Stimulated activated CD4-positive, alpha-beta T cell treated with anti-CD3 and anti-CD28 coated beads, TNF-alpha, amount 100 ng/mL, for 48 hours (primary cell): ENCODE measurements around the gene ASCL1.
A peak's percentile ranks its signal among the peaks of the same experiment; 100 is the strongest.

Source experiments
- DNase-seq, 3 donors: peaks; one replicate each; pipeline ENCODE4 v3.0.0-alpha.2; 2020; ENCODE audit warnings: low read depth in 3 of 3

ASCL1 gene

DNA sequence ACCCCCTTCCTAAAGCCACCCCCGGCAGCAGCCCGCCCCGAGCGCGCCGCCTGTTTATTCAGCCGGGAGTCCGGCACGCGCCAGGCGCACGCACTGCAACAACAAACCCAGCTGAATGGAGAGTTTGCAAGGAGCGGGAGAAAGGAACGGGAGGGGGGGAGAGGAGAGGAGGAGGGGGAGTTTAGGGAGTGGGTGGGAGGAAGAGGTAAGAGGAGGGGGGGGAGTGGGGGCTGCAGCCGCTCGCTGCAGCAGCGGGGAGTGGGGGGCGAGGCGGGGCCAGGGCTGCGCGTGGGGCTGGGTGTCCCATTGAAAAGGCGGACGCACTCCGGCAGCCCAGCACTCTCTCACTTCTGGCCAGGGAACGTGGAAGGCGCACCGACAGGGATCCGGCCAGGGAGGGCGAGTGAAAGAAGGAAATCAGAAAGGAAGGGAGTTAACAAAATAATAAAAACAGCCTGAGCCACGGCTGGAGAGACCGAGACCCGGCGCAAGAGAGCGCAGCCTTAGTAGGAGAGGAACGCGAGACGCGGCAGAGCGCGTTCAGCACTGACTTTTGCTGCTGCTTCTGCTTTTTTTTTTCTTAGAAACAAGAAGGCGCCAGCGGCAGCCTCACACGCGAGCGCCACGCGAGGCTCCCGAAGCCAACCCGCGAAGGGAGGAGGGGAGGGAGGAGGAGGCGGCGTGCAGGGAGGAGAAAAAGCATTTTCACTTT, at the start of gene ASCL1:
ASCL1 (plus strand) TSS at position 336 of the 712 bp plus-strand sequence. CDS start 571 bp downstream, outside the sequence.
- DNase-seq, result no peak

DNA sequence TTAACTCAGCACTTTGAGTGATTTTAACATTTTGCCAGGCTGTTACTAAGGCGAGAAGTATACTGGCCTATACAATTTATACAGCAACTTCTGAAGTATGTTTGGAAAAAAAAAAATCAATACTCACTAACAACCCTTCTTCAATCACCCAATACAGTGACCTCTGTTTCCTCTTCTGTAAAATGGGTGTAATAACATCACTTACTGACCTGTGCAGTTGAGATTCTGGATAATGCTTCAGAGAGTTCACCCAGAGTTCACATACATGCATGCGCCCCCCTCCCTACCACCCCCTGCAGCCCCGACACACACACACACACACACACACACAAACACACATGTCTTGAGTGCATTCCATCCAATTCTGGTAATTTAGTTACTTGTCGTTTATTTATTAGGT, 49.6 kb upstream of the ASCL1 start:
- no peak for DNase-seq

DNA sequence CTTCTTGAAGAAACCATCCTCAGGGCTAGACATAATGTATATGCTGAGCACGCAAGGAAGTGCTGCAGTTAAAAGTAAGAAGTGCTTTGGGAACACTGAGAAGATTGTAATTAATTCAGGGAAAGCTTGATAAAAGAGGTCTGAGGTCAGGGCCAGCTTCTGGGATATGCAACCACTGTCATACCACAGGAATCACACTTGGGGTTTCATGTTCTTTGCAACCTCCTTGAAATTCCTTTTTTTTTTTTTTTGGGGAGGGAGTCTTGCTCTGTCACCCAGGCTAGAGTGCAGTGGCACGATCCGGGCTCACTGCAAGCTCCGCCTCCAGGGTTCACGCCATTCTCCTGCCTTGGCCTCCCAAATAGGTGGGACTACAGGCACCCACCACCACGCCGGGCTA, 47.3 kb upstream of the ASCL1 start:
- DNase-seq, result no peak

DNA sequence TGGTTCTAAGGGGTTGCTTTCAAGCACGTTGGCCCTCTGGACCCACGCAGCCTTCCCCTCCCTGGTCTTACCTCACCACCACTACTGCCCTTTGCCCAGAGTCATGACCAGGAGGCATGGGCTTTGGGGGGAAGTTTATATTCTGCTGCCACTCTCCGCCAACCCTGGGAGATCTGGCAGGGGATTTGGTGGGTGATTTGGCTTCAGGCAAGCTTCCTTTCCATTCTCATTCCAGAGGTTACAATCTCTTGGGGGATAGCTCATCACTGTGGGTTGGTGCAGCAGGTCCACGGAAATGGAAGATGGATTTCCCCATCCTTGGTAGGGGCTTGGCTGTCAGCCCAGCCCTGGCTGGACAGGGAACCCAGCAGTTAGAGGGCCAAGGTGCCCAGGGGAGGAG, 46.7 kb upstream of the ASCL1 start:
- no peak for DNase-seq

DNA sequence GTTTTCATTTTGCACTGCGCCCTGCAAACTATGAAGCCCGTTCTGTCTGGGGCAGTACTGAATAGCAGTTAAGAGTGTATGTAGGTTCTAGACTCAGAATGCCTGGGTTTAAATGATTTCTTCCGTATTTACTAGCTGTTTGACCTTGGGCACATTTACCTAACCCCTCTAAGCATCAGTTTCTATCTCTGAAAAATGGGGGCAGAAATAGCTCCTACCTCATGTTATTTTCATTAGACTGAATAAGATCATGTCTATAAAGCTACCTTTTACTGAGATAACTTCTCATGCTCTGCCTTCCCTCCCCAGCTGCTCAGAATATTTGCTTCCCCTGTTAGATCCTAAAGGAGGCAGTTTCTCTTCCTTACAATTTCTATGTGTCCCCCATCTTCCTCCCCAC, 46.2 kb upstream of the ASCL1 start:
- DNase-seq, result no peak

DNA sequence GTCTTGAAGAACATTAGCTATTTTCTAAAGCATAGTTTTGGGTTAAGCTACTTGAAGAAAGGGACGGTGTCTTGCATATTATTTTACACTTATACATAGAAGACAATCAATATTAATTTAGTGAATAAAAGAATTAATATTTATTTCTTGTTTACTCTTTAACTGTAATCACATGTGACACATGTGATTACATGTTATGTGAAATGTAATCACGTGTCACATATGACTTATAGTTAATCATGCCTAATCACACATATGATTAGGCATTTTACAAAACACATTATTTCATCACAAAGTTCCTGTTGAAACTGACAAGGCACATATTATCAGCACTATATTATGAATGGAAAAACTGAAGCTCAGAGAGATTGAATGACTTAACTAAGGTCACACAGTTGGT, 45.2 kb upstream of the ASCL1 start:
- no peak for DNase-seq

DNA sequence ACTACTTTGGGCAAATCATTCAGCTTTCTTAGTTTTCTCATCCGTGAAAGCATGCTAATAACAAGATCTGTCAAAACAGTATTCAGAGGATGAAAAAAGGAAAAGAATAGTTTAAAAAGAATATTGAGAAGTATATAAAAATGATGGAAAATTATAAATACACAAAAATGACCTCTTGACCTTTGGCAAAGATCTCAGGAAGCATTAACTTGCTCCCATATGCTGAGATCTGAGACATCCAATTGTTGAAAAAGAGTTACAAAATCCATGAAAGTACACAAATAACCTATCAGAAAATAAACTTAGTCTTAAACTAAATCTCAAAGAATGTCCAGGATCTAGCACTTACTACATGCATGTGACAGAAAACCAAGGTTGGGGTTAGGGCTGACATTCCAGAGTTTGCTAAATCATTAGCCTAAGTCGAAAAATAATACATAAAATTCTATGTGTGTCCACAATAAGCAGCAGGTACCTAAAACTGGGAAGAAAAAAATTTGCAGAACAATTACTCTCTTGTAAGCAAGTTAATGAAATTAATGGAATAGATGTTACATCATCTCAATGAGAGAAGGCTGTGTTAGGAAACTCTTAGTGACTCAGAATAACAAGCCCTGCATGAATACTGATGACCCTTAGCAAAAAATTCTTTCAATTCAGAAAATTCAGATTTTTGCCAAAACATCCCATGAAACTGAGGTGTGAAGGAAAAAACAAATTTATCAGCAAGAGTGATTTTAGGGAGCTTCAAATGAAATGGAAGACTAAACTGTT, 43.8 kb upstream of the ASCL1 start:
- DNase-seq, result no peak

DNA sequence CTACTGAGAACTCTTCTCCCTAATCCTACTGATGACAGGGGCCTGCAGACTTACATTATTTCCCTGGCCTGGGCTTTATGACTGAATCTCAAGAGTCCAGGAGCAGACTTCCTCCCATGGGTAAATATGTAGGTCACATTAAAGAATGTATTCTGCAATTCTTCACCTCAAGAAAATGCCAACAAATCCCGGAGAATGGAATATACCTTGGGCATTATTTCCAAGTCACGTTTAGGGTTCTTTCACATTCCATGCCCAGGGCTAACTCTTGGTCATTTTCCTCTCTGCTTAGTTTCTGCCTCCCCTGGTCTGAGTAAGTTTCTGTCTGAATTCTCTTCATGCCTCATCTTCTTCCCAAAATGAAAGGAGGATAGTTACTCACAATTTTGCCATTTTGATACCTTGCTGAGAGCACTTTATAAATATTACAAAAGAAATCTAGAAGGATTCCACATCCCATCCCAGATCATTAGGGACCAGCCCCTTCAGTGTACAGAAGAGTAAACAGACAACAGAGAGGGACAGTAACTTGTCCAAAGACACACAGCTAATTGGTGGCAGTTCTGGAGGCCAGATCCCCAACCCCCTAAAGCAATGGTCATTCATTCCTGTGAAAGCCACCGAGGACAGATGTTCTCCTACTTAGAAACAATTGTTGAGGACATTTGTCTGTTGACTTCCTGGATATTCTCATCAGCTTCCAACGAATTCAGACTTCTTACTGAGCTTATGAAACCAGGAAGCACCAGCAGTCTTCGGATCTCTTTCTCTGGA, 41.0 kb upstream of the ASCL1 start:
- DNase-seq, result no peak

DNA sequence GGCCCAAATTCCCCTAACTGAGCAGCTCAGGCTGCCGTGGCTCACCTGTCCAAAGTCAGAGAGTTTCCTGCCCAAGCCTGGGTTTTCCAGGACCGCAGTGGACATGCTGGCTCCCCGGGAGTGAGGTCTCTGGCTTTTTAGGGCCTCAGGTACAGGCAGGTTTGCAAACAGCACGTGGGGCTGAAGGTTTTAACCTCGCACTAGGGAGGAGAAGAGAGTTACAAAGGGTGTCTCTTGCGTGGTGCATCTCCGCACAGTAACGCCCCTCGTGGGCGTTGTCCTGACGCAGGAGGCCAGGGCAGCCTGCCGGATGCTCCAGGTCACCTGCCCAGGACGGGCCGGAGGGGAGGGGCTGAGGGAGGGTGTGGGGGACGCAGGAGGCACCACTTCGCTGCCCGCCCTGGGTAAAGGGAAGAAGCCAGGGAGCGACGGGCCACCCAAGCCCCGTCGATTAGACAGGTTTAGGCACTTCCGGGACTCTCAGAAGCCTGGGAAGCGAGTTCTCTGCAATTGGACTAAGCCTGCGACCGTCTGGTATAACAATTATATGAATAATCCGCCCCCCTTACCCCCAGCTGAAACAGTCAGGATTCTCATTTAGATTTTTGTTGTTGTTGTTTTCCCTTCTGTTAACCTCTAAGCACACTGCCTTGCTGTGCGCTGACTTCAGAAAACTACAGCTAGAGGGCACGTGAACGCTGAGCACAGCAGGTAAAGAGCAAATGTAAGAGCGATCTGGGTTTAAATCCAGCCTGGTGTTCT, 40.3 kb upstream of the ASCL1 start, which contains the start of gene PAH:
PAH (minus strand) TSS at position 219 of the 762 bp plus-strand sequence; CDS start at position 105, 114 bp downstream.
- DNase-seq, result peak in 1 of 3 donors; percentile 2

DNA sequence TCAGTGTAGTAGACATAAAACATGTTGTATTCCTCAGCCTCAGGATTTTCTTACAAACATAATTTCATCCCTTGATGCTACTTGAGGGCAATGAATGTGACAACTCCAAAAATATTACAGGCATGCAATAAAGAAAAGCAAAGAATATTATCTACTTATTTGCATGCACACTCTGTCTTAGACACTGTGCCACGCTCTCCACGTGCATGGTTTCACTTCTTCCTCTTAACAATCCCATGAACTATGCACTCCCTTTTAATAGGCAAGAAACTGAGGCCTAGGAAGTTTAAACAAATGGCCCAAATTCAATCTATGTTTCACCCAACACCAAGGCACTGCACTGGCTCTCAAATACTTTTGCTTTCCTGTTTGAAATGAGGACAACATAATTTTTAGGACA, 38.6 kb upstream of the ASCL1 start:
- no peak for DNase-seq

DNA sequence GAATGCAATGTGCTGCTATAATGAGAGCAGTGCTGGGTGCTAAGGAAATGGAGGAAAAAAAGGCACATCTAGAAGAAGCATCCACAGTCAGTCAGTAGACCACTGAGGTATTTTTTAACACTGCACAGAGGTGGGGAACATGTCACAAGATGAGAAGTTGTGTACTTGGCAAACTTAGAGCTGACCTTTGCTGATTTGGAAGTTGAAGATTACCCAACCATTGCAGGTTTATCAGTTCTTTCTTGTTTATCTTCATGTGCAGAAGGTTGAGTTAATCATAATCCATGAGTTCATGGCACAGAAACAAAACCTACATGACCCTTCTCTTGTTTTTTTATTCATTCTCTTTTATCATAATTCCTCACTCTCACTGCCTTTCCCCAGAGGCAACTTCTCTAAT, 37.2 kb upstream of the ASCL1 start:
- DNase-seq, result no peak

DNA sequence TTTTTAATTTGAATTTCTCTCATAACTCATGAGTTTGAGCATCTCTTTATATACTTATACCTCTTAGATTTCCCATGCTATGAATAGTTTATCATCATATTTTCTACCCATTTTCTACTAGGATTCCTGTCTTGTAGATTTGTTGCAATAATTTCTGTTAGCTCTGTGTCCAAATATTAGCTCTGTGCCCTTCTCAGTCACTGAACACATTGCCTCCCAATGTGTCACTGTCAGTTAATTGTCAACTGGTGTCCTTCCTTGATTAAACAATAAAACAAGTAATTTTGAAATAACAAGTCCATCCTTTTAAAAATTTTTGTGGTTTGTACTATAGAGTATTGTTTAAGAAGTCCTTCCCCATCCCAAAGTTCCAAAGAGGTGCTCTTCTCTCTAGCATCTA, 36.2 kb upstream of the ASCL1 start:
- DNase-seq, result no peak

DNA sequence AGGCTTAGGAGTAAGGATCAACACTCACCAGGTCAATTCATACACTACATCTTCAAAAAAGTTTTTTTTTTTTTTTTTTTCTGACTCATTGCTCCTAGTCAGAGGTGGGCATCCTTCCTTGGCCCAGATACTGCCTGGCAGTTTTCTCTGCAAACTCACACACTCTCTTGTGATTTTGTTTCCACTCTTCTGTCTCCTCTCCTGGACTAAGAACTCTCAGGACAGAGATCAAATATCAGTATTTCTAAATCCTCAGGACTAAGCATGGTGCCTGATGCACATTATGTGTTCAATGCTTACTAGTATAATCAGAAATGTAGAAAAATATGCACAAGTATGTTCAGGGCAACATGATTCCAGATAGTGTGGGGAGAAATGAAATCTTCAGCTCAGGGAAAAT, 30.3 kb upstream of the ASCL1 start:
- DNase-seq, result no peak

DNA sequence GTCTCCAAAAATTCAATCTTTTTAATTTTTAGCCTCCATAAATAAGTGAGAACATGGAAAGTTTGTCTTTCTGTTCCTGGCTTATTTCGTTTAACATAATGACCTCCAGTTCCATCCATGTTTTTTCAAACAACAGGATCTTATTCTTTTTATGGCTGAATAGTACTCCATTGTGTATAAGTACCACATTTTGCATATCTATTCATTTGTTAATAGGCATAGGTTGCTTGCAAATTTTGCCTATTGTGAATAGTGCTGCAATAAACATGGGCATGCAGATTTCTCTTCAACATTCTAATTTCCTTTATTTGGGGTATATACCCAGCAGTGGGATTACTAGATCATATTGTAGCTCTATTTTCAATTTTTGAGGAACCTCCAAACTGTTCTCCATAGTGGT, 24.3 kb upstream of the ASCL1 start:
- DNase-seq, result no peak

DNA sequence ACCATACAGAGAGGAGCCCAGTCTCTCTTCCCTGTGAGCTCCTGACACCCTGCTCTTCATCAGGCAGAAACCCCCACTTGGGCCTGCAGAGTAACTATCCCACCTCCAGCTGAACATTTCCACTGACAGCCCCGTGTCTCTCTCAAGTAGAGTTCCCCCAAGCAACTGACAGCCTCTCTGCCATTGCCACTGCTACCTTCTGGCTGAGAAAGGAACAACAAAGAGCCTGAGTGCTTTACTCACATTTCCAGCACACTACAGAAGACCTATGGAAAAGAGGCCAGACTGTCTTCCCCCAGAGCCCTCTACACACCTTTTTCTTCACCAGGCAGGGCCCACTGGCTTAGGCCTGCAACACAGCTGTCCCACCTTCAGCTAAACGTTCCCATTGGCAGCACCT, 18.4 kb upstream of the ASCL1 start:
- no peak for DNase-seq

DNA sequence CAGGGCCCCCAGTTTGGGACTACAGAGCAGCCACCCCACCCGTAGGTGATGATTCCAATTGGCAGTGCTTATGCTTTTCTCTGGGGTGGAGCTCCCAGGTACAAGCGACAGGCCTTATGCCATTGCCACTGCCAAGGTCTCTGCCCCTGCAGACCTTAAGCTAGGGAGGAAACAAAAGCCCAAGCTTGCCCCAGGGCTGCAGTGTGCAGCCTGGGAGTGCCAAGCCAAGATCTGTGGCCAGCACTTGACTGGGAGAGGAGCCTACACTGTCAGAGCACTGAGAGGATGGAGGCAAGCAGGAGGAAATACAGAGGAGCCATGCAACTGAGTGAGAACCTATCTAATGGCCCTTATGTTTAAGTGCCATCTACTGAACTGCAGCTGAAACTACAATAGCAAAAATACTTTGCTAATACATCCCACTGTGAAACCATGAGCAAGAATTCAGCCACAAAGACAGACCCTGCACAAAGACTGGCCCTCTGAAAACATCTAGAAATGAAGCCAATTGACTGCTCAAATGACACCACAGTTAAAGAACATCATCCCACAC, 17.7 kb upstream of the ASCL1 start:
- no peak for DNase-seq

DNA sequence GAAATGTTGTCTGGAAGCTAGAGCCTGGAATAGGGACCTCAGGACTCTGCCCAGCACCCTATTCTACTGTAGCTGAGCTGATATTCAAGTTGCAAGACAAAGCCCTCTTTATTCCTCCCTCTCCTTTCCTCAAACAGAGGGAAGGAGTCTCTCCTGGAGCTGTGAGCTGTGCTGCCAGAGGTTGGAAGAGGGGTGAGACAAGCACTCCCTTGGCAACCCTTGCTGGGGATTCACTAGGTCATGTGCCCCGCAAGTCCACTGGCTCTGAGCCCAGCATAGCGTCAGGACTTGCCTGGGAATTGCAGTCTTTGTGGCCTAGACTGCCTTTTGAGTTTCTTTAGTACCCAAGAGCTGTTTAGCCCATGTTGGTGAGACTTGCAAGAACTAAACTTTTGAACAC, 11.4 kb upstream of the ASCL1 start:
- DNase-seq, result no peak

DNA sequence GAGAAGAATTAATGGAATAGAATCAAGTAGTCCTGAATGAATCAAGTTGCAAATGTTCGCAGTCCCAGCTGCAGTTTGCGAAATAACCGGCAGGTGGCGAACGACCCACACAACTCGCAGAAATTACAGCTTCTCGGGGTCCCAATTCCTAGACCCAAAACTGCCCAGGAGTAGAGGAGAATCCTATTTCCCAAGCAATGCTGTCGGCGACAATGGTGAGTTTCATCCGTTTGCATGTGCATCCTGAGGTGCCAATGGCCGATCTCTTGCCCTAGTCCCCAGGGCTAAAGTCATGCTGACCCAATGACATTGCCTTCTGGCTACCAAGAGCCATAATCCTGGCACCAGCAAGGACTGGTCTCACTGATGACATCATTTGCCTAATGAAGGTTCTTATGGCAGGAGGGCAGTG, 8.5 kb upstream of the ASCL1 start:
- DNase-seq, result peak in 2 of 3 donors; percentile 18 to 36

DNA sequence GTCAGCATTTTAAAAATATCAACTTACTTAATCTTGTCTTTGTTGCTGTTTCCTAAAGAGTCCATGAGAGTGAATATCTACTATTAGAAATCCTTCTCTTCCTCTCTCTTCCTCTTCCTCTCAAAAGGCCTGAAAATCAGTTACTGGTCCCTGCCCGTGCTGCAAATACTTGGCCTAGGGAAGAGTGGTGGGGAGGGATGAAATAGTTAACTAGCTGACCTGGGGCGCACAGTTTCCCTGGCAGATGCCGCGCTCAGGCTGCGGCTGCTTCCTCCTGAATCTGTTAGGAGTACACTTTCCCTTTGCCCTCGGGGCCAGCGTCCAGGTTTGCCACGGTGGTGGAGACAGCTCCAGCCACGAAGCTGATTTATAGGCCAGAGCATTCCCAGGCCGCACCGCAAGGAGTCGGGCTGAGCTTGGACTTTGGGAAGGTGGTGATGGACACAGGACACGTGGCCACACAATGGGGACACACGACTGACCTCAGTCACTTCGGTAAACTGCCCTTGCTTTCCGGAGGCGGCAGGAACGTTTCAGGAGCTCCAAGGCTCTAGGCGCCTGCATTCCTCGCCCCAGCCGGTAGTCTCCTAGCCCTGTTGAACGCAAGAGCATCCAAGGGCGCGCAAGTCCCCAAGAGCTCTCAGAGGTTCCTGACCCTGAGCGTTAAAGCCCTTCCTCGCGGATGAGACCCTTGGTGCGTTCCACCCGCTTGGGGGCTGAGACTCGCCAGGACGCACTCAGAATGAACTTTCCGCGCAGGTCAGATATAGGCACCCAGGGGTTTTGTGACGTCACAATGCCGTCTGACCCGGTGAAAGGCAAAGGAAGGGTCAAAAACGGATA, 7.1 kb upstream of the ASCL1 start:
- no peak for DNase-seq

DNA sequence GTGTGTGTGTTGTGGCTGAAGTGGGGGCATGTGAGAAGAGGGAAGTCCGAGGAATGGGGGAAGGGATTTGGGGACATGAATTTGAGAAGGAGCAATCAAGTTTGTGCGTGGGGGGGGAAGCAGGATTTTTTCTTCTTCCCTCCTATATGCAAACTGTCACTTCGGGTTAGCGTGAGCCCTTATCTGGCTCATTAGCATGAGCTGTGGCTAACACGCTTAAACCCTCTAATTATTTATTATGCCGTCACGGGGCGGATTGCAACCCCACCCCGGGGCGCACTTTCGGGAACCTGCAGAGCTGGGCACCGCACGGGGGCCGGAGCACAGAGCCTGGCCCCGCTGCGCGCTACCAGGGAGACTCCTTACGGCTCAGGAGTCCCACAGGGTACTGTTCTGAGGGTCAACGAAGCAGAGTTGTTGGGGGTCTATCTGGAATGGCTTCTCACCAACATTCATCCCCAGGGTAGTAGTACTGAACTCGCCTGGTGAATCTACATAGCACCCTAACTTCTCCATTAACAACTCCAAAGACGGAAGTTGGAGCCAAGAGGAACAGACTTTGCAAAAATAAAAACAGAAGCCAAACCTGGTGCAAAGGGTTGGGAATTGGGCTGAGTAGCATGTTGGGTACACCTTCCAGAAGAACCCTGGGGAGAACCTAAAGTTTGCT, 6.4 kb upstream of the ASCL1 start:
- no peak for DNase-seq
